Measurements from ENCODE around the gene ZNF33B. TPM values are rescaled to one million over a fixed set of nuclear protein-coding genes. Genes with fewer than 3 reads are reported as not detected.

ZNF33B gene
- total and polyA plus RNA-seq, 2 experiments from 2014 or later, result 10.6 to 12.3 TPM

GRCh38 chr10:42553064-42553407 is 85.3 kb downstream of the ZNF33B start:
- no peaks in the 10 kb centered on the region for H3K36me3 ChIP-seq
- no peak overlapping the region for H3K27ac ChIP-seq
- H3K27me3 ChIP-seq, result no peaks in the 10 kb centered on the region
- no peak for TF ChIP-seq CTCF (IDR thresholded peaks at IDR 0.05; ENCODE audit: low read depth, low read length)
- H3K4me1 ChIP-seq (ENCODE audit: low read depth), result no peaks in the 10 kb centered on the region
- DNase-seq (ENCODE audit: low read depth in 1 of 2, low spot score in 1 of 2), result no peak
- H3K9me3 ChIP-seq (ENCODE audit: low read depth), result no peaks in the 10 kb centered on the region
- peak overlapping the region; percentile 54 for H3K4me3 ChIP-seq

- TF ChIP-seq CTCF (IDR thresholded peaks at IDR 0.05; ENCODE audit: low read depth, low read length), result no peak
- Histone ChIP-seq H3K36me3 (no peaks in the 10 kb centered on the region), H3K9me3 (ENCODE audit: low read depth) (no peaks in the 10 kb centered on the region), H3K4me1 (ENCODE audit: low read depth) (no peaks in the 10 kb centered on the region), H3K27me3 (no peaks in the 10 kb centered on the region), H3K4me3 (peak overlapping the region; percentile 54), H3K27ac (peak overlapping the region; percentile 12)
- DNase-seq (ENCODE audit: low read depth in 1 of 2, low spot score in 1 of 2), result peak; percentile 98
Observed at GRCh38 chr10:42552188-42553063, 85.9 kb downstream of the ZNF33B start.

GRCh38 chr10:42551582-42552187 is 86.7 kb downstream of the ZNF33B start:
- H3K36me3 ChIP-seq, result no peaks in the 10 kb centered on the region
- peak overlapping the region; percentile 54 for H3K4me3 ChIP-seq
- TF ChIP-seq CTCF (IDR thresholded peaks at IDR 0.05; ENCODE audit: low read depth, low read length), result no peak
- no peaks in the 10 kb centered on the region for H3K9me3 ChIP-seq (ENCODE audit: low read depth)
- H3K27ac ChIP-seq, result no peak overlapping the region
- no peaks in the 10 kb centered on the region for H3K27me3 ChIP-seq
- no peak for DNase-seq (ENCODE audit: low read depth in 1 of 2, low spot score in 1 of 2)
- H3K4me1 ChIP-seq (ENCODE audit: low read depth), result no peaks in the 10 kb centered on the region

GRCh38 chr10:42549851-42550250 is 88.5 kb downstream of the ZNF33B start:
- H3K36me3 ChIP-seq, result no peaks in the 10 kb centered on the region
- TF ChIP-seq CTCF (IDR thresholded peaks at IDR 0.05; ENCODE audit: low read depth, low read length), result no peak
- no peaks in the 10 kb centered on the region for H3K9me3 ChIP-seq (ENCODE audit: low read depth)
- H3K27ac ChIP-seq, result no peak overlapping the region
- H3K27me3 ChIP-seq, result no peaks in the 10 kb centered on the region
- H3K4me3 ChIP-seq, result no peak overlapping the region
- no peaks in the 10 kb centered on the region for H3K4me1 ChIP-seq (ENCODE audit: low read depth)
- no peak for DNase-seq (ENCODE audit: low read depth in 1 of 2, low spot score in 1 of 2)

GRCh38 chr10:42548254-42548653 is 90.1 kb downstream of the ZNF33B start:
- H3K9me3 ChIP-seq (ENCODE audit: low read depth), result no peaks in the 10 kb centered on the region
- no peak for DNase-seq (ENCODE audit: low read depth in 1 of 2, low spot score in 1 of 2)
- H3K27ac ChIP-seq, result no peak overlapping the region
- H3K36me3 ChIP-seq, result no peaks in the 10 kb centered on the region
- no peak overlapping the region for H3K4me3 ChIP-seq
- no peaks in the 10 kb centered on the region for H3K27me3 ChIP-seq
- no peak for TF ChIP-seq CTCF (IDR thresholded peaks at IDR 0.05; ENCODE audit: low read depth, low read length)
- H3K4me1 ChIP-seq (ENCODE audit: low read depth), result no peaks in the 10 kb centered on the region

Data from cardiac muscle cell (in vitro differentiated cells and primary cell).